Suprapubic skin (tissue), 4 donors: Measurements from ENCODE around the gene HBEGF. TPM values are rescaled to one million over a fixed set of nuclear protein-coding genes. Genes with fewer than 3 reads are reported as not detected.

Experiments used
- DNase-seq, 2 donors: peaks; one replicate each; pipeline ENCODE4 v3.0.0-alpha.2; 2019; ENCODE audit warnings: low spot score in 2 of 2
- H3K27ac ChIP-seq: fragments of 200-600 bp; sonication (generic); one replicate; pipeline ENCODE4 v1.5.1; 2019
- H3K27me3 ChIP-seq: fragments of 200-600 bp; sonication (generic); one replicate; pipeline ENCODE4 v1.5.1; 2019
- H3K36me3 ChIP-seq: fragments of 200-600 bp; sonication (generic); one replicate; pipeline ENCODE4 v1.5.1; 2019
- H3K4me1 ChIP-seq: fragments of 200-600 bp; sonication (generic); one replicate; pipeline ENCODE4 v1.5.1; 2019
- H3K4me3 ChIP-seq: fragments of 200-600 bp; sonication (generic); one replicate; pipeline ENCODE4 v1.5.1; 2019; ENCODE audit warnings: mild to moderate bottlenecking
- H3K9me3 ChIP-seq: fragments of 200-600 bp; sonication (generic); one replicate; pipeline ENCODE4 v1.5.1; 2019
- CTCF ChIP-seq, 2 donors: fragments of 200-600 bp in 1 of 2; fragments of 450-650 bp in 1 of 2; sonication (generic) in 1 of 2; IDR thresholded peaks; one replicate each; pipeline ENCODE4 v1.5.1; 2016 to 2019; ENCODE audit warnings: antibody characterized with exemption in 2 of 2, mild to moderate bottlenecking in 1 of 2, moderate library complexity in 1 of 2
- EP300 ChIP-seq: sonication (generic); formaldehyde crosslinking; IDR thresholded peaks from one replicate; pipeline ENCODE4 v1.6.1; 2017; ENCODE audit warnings: antibody characterized with exemption
- POLR2A ChIP-seq, 2 donors: fragments of 450-650 bp; IDR thresholded peaks; one replicate each; pipeline ENCODE4 v1.6.1; 2017; ENCODE audit warnings: antibody characterized with exemption in 2 of 2, mild to moderate bottlenecking in 2 of 2, moderate library complexity in 2 of 2
- POLR2AphosphoS5 ChIP-seq, 3 donors: sonication (generic); formaldehyde crosslinking; IDR thresholded peaks; one replicate each; pipeline ENCODE4 v1.6.1; 2017; ENCODE audit warnings: antibody characterized with exemption in 3 of 3
- WGBS: methylation state at CpG from one replicate; pipeline ENCODE4 v1.1.5; 2018; 5-methylcytosine and 5-hydroxymethylcytosine counted together
- total RNA-seq, 4 donors: library from RNA; depleted of rRNA; stranded (reverse); fragments of >200 nt; gene quantifications; one replicate each; pipeline ENCODE4 v1.1.0, GENCODE V29; 2016

Gene HBEGF
- total RNA-seq, 4 donors from 2014 or later: 19.6 to 189 (median 74.8) TPM

GRCh38 chr5:140383300-140383699, 36.9 kb upstream of the HBEGF start:
- no peaks in the 10 kb centered on the region for H3K4me1 ChIP-seq
- TF ChIP-seq EP300 (no peak), CTCF (IDR thresholded peaks at IDR 0.05) (no peak), POLR2A (IDR thresholded peaks at IDR 0.05) (no peak), POLR2AphosphoS5 (IDR thresholded peaks at IDR 0.05) (no peak)
- no peak overlapping the region for H3K27ac ChIP-seq
- H3K27me3 ChIP-seq: no peaks in the 10 kb centered on the region
- H3K36me3 ChIP-seq: no peaks in the 10 kb centered on the region
- no peak overlapping the region for H3K4me3 ChIP-seq
- 83% methylated on average over 2 of the region's 2 CpGs for WGBS
- no peaks in the 10 kb centered on the region for H3K9me3 ChIP-seq
- no peak for DNase-seq

GRCh38 chr5:140382866-140383265, 36.5 kb upstream of the HBEGF start:
- TF ChIP-seq CTCF (IDR thresholded peaks at IDR 0.05): no peak
- TF ChIP-seq EP300: no peak
- no peak for TF ChIP-seq POLR2AphosphoS5 (IDR thresholded peaks at IDR 0.05)
- TF ChIP-seq POLR2A (IDR thresholded peaks at IDR 0.05): no peak
- no peak overlapping the region for H3K27ac ChIP-seq
- H3K4me1 ChIP-seq: no peaks in the 10 kb centered on the region
- DNase-seq: no peak
- no peaks in the 10 kb centered on the region for H3K9me3 ChIP-seq
- H3K27me3 ChIP-seq: no peaks in the 10 kb centered on the region
- H3K4me3 ChIP-seq: no peak overlapping the region
- H3K36me3 ChIP-seq: no peaks in the 10 kb centered on the region

GRCh38 chr5:140381972-140382371, 35.6 kb upstream of the HBEGF start:
- no peak for DNase-seq
- no peaks in the 10 kb centered on the region for H3K4me1 ChIP-seq
- no peaks in the 10 kb centered on the region for H3K36me3 ChIP-seq
- WGBS: 91% methylated on average over 1 of the region's 1 CpG
- H3K4me3 ChIP-seq: no peak overlapping the region
- no peaks in the 10 kb centered on the region for H3K27me3 ChIP-seq
- H3K27ac ChIP-seq: no peak overlapping the region
- TF ChIP-seq POLR2A (IDR thresholded peaks at IDR 0.05): no peak
- TF ChIP-seq CTCF (IDR thresholded peaks at IDR 0.05): no peak
- no peak for TF ChIP-seq POLR2AphosphoS5 (IDR thresholded peaks at IDR 0.05)
- no peak for TF ChIP-seq EP300
- no peaks in the 10 kb centered on the region for H3K9me3 ChIP-seq

GRCh38 chr5:140381351-140381750, 34.9 kb upstream of the HBEGF start:
- 91% methylated on average over 4 of the region's 4 CpGs for WGBS

GRCh38 chr5:140372971-140373487, 26.6 kb upstream of the HBEGF start:
- 3% methylated on average over 2 of the region's 2 CpGs for WGBS
- DNase-seq: peak; percentile 85

More at GRCh38 chr5:140381351-140381750, 34.9 kb upstream of the HBEGF start:
- TF ChIP-seq EP300: no peak
- TF ChIP-seq POLR2A (IDR thresholded peaks at IDR 0.05): no peak
- no peak for TF ChIP-seq CTCF (IDR thresholded peaks at IDR 0.05)
- no peak for TF ChIP-seq POLR2AphosphoS5 (IDR thresholded peaks at IDR 0.05)
- no peaks in the 10 kb centered on the region for H3K4me1 ChIP-seq
- H3K27me3 ChIP-seq: no peaks in the 10 kb centered on the region
- H3K9me3 ChIP-seq: no peaks in the 10 kb centered on the region
- no peak for DNase-seq
- no peak overlapping the region for H3K27ac ChIP-seq
- no peaks in the 10 kb centered on the region for H3K36me3 ChIP-seq
- H3K4me3 ChIP-seq: no peak overlapping the region

More at GRCh38 chr5:140372971-140373487, 26.6 kb upstream of the HBEGF start:
- TF ChIP-seq EP300 (no peak), POLR2AphosphoS5 (IDR thresholded peaks at IDR 0.05) (no peak), POLR2A (IDR thresholded peaks at IDR 0.05) (no peak), CTCF (IDR thresholded peaks at IDR 0.05) (peak; percentile 59 to 83)
- H3K4me3 ChIP-seq: no peak overlapping the region
- H3K4me1 ChIP-seq: peaks cover 6% of the 10 kb centered on the region
- no peak overlapping the region for H3K27ac ChIP-seq
- H3K36me3 ChIP-seq: no peaks in the 10 kb centered on the region
- no peaks in the 10 kb centered on the region for H3K9me3 ChIP-seq
- no peaks in the 10 kb centered on the region for H3K27me3 ChIP-seq
